Glomerular visceral epithelial cell (primary cell): Measurements from ENCODE around the gene ZNF101.

ENCODE experiments used
- DNase-seq: peaks from one replicate; pipeline ENCODE4 v3.0.0-alpha.2; 2016; ENCODE audit errors: extremely low spot score

Gene ZNF101

DNA sequence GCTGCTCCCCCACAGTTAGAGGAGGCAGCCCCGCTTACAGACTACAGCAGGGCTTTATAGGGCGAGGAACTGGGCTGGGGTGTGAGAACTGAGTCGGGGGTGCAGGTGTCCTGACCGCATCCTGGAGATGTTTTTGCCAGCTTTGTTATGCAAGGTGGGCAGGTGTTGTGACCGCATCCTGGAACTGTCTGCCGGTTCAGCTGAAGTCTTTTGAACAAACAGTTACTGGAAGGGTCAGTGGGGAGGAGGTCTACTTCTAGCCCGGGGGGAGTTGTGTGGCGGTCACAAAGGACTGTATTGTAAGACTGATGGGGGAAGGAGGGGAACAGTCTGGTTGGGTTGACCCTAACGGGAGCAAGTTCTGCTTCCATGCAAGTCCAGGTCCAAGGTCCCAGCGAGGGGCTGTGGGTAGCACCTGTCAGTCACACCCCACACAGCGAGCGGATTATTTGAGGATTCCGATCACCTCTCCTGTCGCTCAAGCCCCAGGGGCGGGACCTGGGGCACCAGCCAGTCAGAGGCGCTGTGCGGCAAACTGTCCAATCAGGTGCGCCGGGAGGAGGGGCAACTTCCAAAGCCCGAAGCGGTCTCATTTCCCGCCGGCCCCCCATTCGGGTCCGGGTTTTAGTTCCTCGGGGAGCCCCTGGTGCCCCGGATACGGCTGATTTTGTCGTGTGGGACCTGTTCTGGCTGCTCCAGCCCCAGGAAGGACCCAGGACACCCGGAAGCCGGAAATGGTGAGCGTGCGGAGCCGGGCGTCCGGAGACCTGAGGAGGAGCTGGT lies at the start of gene ZNF101:
Gene ZNF101, plus strand, starts transcription at position 610 of the 783 bp plus-strand sequence. Its CDS starts 125 bp downstream, at position 735.
- DNase-seq, result peak; percentile 94

DNA sequence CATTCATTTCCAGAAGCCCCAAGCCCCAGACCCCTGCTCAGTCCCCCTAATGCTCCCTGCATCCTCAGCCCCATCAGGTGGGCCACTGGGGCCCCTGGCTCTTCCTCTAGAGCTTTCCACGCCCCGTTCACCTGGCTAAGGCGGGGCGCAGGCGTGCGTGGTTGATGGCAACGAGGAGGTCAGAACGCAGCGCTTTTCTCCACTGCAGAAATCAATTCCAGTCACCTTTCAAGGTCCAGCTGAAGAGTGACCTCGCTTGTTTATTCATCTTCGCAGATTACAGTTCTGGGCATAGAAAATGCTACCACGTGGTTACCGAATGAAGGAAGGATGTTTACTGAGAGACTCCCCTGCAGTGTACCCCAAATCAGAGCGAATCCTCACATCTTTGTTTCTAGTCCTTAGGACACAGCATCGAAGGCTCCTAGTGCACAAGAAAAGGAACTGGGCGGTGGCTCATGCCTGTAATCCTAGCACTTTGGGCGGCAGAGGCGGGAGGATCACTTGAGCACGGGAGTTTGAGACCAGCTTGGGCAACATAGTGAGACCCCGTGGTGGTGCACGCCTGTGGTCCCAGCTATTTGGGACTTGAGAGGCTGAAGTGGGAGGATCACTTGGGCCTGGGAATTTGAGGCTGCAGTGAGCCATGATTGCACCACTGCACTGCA lies 49.3 kb upstream of the ZNF101 start:
- no peak for DNase-seq

DNA sequence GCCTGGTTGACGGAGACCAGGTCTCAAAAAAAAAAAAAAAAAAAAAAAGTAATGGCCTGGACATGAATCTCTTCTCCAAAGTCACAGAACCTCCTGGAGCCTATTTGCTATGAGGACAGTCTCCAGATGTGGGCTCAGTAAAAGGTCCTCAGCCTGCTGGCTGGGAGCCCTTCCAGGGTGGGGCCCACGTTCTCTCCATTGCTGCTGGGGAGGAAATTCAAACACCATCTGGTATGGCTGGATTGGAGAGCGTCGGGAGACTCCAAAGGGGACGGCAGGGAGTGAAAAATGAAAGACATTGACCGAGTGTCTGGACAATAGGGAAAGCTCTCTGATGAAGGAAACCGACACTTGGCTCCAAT lies 48.8 kb upstream of the ZNF101 start:
- no peak for DNase-seq

DNA sequence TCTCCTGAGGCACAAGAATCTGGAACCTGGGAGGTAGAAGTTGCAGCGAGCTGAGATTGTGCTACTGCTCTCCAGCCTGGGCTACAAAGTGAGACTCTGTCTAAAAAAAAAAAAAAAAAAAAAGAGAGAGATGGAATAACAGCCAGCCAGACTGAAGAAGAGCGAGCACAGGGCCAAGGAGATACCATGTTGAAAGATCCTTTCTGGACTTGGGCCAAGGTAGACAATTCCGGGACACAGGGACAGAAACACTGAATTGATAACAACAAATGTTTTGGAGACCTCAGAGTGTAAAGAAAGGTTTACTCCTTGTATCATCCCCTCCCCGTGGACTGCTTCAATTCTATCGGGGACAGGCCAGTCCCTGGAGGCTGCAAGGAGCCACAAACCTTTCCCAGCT lies 45.3 kb upstream of the ZNF101 start:
- no peak for DNase-seq

DNA sequence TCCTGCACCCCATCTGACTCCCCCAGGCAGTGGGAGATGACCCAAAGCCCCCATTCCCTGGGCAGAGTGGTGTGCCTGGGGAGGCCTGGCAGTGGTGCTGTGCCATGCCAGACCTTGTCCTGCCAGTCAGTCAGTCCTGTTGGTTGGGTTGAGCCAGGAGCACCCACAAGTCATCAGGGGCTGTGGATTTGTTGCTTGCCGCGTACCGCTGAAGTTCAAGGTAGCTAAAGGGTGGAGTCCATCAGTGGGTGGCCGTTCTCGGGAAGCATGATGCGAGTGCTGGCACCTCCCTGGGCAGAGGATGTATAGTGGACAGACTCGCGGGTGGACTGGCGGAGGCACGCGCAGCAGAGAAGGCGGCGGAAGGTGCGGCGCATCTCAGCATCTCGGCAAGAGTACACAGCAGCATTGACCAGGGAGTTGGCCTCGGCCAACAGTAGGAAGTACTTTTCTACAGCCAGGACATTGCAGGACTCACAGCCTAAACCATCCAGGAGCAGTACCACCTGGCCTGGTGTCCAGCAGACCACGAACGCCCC lies 44.5 kb upstream of the ZNF101 start:
- no peak for DNase-seq

DNA sequence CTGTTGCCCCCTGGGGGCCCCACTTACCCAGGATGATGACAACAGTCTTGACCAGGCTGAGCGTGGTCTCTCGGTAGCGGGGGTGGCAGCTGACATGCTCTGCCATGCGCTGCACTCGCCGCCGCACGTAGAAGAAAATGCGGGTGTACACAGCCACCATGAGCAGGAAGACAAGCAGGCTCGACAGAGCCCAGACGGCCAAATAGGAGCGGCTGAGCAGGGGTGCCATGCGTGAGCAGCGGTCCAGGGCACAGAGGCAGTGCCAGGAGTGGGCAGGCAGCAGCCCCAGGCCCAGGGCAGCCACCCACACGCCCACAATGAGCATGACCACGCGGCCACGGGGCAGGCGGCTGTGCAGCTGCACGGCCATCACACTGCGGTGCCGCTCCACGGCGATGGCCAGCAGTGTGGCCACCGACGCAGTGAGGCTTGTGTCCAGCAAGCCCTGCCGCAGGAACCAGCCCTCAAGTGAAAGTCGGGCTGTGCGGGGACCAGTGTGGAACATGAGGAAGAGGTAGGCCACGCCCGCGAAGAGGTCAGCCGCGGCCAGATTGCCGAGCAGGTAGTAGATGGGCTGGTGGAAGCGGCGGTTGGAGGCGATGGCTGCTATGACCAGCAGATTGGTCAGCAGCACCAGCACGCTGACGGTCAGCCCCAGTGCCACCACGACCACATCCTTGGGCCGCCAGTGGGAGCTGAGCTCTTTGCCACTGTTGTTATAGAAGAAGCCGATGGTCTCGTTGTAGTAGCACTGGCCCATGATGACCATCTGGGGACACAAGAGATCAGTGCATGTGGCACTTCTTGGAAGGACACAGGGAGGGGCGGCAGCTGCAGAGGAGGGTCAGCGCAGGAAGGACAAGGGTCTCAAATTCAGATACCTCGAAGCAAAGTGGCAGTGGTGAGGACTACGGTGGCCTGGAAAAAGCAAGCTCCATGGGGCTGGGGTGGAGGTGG lies 41.8 kb upstream of the ZNF101 start:
- DNase-seq, result no peak

DNA sequence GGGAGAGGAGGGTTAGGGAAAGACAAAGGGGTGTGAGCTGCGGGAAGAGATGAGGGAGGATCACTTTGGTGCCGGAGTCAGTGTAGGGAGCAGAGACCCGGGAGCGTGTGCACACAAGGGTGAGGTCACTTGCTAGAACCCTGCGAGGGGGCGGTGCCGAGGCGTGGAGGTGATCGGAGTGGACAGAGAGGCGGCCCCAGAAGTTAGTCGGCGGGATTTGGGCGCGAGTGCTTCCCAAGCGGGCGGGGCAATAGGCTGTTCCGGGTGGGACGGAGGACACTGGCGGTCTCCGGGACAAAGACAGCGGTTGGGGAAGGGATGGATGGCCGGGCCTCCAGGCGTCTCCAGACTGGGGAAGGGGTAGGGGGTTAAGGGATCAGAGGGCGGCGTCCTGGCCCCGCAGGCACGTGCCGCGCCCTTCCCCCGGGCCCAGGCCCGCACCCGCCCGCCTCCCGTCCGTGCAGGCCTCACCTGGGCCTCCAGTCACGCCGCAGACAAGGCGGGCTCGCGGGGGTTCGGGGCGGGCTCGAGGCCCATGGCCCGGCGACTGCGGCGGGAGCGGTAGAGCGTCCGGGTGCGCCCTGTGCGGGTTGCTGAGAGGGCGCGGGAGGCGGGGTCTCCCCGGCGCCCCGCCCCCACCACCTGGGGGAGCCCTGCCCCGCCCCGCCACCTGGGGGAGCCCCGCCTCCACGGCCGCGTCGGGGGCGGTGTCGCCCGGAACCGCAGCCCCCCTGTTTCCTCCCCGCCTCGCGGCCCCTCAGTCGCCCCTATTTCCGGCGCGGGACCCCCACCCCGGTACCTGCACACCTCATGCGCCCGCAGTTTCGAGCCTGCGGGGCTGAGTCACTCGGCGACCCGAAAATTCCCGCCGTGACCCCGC lies 40.8 kb upstream of the ZNF101 start, which contains the start of gene LPAR2:
Gene LPAR2, minus strand, starts transcription at position 600 of the 880 bp plus-strand sequence. CDS start 945 bp downstream, outside the sequence.
- DNase-seq, result peak; percentile 15

DNA sequence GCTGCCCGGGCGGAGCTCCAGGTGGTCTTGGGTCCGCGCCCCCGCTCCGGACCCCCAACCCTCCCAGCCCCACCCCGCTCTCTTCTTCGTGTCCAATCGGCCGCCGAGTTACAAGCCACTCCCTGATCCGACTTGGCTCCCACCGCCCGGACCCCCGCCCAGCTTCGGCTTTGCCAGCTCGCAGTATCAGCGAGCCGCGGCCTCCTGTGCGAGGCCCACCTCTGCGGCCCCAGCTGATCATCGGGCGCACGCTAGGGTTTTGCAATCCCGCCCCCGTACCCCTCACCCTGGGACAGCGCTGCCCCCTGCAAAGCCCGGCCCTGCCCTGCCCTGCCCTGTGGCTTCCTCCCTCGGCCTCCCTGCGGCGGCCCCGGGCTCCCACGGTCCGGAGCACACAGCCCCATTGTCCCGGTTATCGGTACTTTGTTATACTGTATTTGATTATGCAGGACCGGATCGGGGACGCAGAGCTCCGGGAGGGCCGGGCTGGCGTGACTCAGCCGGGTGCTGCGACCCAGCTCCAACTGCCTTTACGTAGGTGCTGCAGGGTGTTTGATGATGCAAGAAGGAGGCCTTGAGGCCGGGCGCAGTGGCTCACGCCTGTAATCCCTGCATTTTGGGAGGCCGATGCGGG lies 40.0 kb upstream of the ZNF101 start:
- no peak for DNase-seq

DNA sequence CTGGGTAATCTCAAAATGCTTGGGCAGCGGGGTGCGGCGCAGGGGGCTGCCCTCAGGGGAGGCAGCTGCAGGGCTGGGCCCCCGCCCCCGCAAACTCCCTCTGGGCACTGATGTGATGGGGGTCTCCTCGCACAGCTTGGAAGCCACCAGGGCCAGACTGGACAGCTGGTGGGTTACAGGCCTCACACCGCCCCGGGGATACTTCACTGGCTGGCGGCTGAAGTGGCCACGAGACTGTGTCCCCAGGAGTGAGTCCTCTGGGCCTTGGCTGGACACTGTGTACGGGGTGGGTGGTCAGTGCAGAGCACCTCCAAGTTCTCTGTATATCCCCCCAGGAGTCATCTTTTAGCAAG lies 38.6 kb upstream of the ZNF101 start:
- DNase-seq, result no peak

DNA sequence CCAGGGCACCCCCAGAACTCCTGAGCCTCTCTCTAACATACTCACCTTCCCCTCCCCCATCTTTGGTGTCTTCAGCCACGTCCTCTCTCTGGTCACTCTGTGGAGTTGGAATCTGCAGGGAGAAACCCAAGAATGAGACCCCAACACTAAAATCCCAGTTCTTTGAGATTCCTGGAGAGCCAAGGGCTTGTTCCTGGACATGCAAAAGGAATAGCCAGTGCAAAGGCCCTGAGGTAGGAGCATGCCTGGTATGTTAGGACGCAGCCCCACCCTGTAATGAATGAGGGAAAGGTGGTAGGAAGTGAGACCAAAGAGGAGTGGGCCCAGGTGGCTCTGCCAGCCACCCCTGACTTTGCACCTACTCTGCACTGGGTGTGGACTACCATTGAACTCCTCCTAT lies 38.2 kb upstream of the ZNF101 start:
- no peak for DNase-seq

DNA sequence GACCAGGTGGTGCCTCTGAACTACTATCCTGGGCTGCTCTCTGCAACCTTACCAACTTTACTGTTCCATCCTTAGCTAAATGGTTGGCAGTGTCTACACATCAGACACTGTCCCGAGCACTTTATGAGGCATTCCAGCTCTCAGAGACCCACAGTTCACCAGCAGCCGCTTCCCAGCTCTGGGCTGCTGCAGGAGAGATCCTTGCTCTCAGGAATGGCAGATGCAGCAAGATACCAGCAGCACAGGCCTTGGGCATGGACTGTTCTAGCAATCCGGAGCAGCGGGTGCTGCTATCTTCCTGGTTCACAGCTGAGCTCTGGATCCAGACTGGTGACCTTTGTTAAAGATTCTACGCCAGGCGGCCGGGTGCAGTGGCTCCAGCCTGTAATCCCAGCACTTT lies 37.3 kb upstream of the ZNF101 start:
- no peak for DNase-seq

DNA sequence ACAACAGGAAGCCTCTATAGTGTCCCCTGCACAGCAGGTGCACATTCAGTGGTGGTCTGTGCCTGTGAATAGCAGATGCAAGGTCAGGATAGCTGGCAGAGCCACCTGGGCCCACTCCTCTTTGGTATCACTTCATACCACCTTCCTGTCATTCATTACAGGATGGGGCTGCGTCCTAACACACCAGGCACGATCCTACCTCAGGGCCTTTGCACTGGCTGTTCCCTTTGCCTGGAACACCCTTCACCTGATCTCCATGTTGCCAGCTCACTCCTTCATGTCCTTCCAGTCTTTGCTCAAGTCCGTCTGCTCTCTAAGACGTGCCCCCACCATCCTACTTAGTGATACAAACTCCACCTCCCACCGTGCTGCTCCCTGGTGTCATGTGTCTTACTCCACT lies 36.0 kb upstream of the ZNF101 start:
- no peak for DNase-seq

DNA sequence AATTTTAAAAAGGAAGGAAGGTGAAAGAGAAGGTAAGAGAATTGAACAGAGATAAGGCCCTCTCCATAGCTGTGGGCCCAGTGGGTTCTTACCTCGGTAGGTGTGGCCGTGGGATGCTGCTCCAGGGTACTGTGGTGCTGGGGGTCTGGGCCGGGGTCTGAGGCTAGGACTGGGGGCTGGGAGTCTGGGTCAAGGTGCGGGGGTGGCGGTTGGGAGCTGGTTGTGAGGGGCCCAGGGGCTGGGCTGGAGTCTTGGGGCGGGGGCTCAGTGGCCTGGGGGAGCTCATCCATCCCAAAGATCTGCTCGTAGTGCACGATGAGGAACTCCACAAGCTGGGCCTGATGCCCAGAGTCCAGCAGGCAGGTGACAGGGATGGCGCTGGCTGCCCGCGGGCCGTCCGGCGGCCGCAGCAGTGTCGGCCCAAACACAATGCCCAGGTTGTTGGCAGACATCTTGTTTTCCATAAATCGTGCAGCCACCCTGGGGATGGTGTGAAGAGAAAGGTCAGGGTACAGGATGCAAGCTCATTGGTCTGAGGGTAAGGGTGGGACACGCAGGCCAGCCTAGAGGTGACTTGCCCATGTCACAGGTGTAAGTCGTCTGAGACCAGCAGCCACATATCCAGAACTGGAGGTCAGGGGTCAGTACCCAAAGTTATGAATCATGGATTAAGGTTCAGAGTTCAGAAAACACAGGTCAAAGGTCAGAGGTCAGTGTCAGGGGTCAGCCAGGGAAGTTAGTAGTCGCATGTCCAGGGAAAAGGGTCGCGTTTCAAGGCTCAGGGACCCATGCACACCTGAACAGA lies 34.7 kb upstream of the ZNF101 start:
- no peak for DNase-seq

DNA sequence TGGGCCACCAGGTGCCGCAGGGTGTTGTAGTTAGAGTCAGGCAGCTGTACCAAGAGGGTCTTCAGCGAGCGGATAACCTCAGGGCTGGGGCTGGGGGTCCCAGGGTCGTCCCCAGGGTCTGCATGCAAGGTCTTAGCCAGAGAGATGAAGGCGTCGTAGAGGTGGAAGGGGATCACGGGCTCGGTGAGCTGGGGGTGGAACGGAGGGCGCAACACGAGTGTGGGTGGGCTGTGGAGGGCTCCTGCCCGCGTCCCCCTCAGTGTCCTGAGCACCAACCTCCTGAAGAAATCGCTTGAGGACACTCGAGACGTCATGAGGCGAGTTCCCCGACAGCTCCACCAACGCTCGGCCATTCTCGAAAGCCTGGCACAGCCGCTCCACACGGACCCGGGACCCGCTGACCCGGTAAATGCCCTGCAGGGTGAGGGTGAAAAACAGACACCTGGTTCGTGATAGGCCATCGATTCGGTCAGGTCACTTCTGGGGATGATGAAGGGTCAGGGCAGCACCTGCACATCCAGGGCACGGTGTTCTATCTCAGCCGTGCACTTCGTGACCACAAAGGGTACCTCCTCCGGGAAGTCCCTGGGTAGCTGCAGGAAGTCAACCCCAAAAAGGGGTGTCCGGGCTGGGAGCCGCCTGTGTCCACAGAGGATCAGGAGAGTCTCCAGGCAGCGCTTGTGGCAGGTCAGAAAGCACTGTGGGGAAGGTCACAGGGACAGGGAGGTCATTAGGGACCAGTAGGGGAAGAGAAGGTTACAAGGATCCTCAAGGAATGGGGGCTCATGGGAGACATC lies 33.9 kb upstream of the ZNF101 start:
- no peak for DNase-seq

DNA sequence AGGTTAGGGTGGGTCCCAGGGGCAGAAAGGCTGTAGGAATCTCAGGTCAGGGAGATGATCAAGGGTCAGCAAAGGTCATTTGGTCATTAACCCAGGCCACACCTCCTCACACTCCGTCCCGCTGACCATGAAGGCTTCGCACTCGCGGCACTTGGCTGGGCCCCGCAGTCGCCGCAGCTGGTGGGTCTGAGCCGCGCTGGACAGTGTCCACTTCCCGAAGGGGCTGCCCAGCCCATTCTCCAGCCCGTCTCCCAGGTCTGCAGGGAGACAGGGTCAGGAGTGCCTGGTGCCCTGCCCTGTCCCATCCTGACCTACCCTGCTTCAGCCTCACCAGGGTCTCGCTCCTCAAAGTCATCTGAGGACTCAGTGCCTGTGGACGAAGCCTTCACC lies 33.3 kb upstream of the ZNF101 start:
- DNase-seq, result no peak

DNA sequence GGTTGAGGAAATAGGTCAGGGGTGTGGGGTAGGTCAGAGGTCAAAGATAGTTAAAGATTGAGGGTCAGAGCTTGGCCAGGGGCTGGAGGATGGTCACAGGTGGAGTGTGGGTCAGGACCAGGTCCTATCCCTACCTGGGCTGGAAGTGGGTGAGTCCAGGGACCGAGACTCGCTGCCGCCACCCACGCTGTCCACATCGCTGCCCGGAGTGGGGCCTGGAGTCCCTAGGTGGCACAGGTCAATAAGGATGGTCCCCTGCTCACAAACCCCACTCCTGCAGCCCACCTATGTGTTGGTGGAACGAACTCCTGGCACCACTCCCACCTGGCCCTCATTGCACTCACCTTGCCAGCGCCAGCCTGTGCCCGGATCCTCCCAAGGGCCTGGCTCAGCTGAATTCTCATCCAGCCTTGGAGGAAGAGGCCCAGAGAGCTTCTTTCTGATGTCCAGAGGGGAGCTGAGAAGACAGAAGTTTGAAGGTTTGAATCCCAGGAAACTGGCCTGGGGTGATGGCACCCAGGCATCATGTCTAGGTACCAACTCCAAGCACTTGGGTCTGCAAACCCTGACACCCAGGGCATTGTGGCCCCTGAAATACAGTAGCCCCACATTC lies 32.0 kb upstream of the ZNF101 start:
- no peak for DNase-seq

DNA sequence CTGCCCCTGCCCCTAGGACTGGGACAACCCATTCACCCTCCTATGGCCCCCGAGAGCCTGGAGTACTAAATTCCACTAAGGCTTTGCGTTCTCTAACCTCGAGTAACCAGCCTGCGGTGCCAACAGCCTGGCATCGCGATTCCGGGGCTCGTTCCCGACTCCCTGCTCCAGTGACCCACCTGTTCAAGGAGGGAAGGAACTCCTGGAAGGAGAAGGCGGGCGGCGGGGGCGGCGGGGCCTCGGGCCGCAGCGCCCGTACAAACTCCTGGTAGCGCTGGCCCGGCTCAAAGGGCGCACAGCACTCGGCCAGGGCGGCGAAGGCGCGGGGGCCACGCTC lies 31.5 kb upstream of the ZNF101 start:
- no peak for DNase-seq

DNA sequence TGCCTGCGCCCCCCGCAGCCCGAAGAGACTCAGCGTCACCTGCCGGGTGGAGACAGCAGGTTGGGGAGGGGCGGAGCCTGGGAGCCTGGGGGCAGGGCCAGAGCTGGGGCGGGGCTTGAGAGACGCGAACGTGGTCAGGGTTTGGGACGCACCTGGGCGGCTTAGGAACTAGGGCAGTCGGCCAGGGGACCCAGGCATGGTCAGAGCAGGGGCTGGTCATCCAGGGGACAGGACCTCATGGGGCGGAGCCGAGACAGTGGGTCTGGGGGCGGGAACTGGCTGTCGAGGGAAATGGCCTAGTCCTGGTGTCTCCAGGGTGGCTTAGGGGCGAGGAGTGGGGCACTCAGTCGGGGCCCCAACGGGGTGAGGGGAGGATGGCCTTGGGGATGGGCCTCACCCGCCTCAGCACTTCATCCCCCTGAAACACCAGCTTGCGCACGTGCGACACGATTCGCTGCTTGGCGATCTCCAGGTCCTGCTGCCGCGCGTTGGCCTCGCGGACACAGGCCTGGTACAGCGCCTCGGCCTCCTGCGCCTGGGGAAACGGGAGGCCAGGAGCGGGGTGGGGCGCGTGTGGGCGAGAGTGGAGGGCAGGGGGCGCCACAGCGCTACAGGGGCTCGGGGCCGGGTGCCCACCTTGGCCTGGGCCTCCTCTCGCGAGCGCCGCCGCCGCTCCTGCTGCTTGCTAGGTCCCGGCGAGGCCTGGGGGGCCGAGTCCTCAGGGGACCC lies 31.0 kb upstream of the ZNF101 start:
- no peak for DNase-seq
